Cardiac fibroblast (primary cell): ENCODE measurements around the gene RCAN2.
A peak's percentile ranks its signal among the peaks of the same experiment; 100 is the strongest.

ENCODE experiments used
- DNase-seq, 2 donors: peaks; one replicate each; pipeline versions ENCODE4 v3.0.0 to v3.0.0-alpha.2; 2010; ENCODE audit warnings: low read depth in 2 of 2
- H3K4me3 ChIP-seq, 2 donors: replicated peaks in 1 of 2; 1 replicate in 1 of 2; 2 replicates in 1 of 2; pipeline ENCODE4 v1.5.1; 2011; ENCODE audit warnings: low read depth in 2 of 2, low read length in 2 of 2, mild to moderate bottlenecking in 2 of 2, moderate library complexity in 1 of 2
- CTCF ChIP-seq: IDR thresholded peaks from one replicate; pipeline ENCODE4 v1.5.1; 2011; ENCODE audit warnings: low read depth, mild to moderate bottlenecking, low read length, inconsistent platforms

Gene RCAN2

GRCh38 chr6:46456297-46456696 lies 35.0 kb downstream of the RCAN2 start:
- DNase-seq, result no peak
- no peak overlapping the region for H3K4me3 ChIP-seq
- no peak for TF ChIP-seq CTCF

DNA sequence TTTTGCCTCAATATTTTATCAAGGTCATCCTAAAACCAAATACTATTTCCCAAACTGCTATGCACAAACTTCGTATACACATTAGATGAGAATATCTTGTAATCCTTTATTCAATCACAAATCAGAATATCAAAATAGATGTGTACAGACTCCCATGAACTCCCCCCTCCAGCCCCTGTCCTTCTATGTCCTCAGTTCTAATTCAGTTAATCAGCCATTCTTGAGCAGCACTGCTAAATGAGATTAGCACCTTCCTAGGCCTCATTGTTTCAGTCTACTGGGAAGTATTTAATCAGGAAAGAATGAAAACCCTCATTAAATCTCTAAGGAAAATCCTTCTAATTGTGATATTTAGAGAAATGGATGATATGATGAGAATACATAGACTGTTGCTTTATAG lies 36.6 kb downstream of the RCAN2 start:
- H3K4me3 ChIP-seq, result no peak overlapping the region
- no peak for DNase-seq
- TF ChIP-seq CTCF, result no peak

GRCh38 chr6:46453741-46454316 lies 37.4 kb downstream of the RCAN2 start:
- DNase-seq, result peak in 1 of 2 donors; percentile 28
- H3K4me3 ChIP-seq, result no peak overlapping the region
- TF ChIP-seq CTCF, result no peak

DNA sequence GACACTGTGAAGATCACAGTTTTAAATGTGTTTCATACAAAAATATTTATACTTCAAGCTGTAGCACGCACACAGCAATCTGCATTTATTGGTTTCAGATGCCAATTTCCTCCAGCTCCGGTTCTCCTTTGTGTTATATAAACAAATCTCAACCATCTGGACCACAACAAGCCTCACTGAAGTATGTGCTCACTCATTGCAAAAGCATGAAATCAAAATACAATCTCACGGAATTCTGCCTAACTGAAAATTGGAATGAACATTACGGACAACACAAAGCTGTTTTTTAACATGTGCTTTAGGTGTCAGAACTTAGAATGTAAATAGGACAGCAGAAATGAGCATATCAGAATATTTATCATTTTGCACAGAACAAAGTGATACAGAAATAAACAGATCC lies 38.0 kb downstream of the RCAN2 start:
- no peak for TF ChIP-seq CTCF
- no peak overlapping the region for H3K4me3 ChIP-seq
- DNase-seq, result peak; percentile 7 to 68

DNA sequence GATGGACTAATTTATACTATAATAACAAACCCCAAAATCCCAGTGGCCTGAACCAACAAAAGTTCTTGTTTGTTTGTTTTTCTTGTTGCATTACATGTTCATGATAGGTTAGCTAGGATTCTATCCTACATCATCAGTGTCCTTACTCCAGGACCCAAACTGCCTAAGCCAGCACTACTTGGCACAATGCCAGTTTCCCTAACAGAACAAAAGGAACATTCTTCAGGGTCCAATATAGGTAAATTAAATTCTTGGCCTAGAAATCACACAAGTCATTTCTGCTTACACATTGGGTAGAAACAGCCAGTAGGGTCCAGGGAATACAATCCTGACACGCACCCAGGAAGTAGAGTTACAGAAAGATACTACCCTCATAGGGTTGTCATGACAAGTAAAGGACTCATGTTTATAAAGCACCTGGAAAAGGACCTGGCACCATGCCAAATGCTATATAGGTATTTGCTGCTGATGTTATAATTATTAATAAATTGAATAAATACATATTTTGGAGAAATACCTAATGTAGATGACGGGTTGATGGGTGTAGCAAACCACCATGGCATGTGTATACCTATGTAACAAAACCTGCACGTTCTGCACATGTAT lies 38.8 kb downstream of the RCAN2 start:
- no peak overlapping the region for H3K4me3 ChIP-seq
- DNase-seq, result no peak
- TF ChIP-seq CTCF, result no peak

GRCh38 chr6:46451343-46451742 lies 39.9 kb downstream of the RCAN2 start:
- H3K4me3 ChIP-seq, result no peak overlapping the region
- no peak for TF ChIP-seq CTCF
- no peak for DNase-seq

- no peak overlapping the region for H3K4me3 ChIP-seq
- no peak for TF ChIP-seq CTCF
- DNase-seq, result no peak
Observed at GRCh38 chr6:46444772-46445454, 46.3 kb downstream of the RCAN2 start.
